ENCODE data around the gene ALDH1L1. TPM values are rescaled to one million over a fixed set of nuclear protein-coding genes. Genes with fewer than 3 reads are reported as not detected.

ALDH1L1 gene
- total RNA-seq, 1 experiment from 2014 or later: 0.36 TPM

- intact Hi-C loops (cut with micrococcal nuclease; ENCODE audit: unreplicated experiment): no loop called here
- H3K27ac ChIP-seq (ENCODE audit: low read length): no peak overlapping the region
- H3K27me3 ChIP-seq (ENCODE audit: control insufficient read depth, insufficient read depth, low read length): no peaks in the 10 kb centered on the region
- H3K9me3 ChIP-seq (ENCODE audit: control insufficient read depth, insufficient read depth, low read depth, low read length): no peaks in the 10 kb centered on the region
- POLR2A ChIA-PET: no interaction called here
- H3K36me3 ChIP-seq (ENCODE audit: control insufficient read depth, insufficient read depth, low read length): no peaks in the 10 kb centered on the region
- BruUV-seq (replicated peaks): no TSS peak
- in situ Hi-C loops (cut with HindIII; ENCODE audit: low pct_unique_long_range_greater_than_20kb, low sequenced_read_pairs): no loop called here
- H3K4me3 ChIP-seq (ENCODE audit: low read depth in 2 of 2, low read length in 2 of 2): no peak overlapping the region
- no peak for ATAC-seq
- no peak for DNase-seq (ENCODE audit: low read depth, low spot score)
- H3K4me1 ChIP-seq (ENCODE audit: control insufficient read depth, insufficient read depth, low read length): no peaks in the 10 kb centered on the region
- no peak for TF ChIP-seq SIN3A (IDR thresholded peaks at IDR 0.05; ENCODE audit: borderline replicate concordance, insufficient read depth, low read depth, low read length)
- TF ChIP-seq POLR2AphosphoS5 (IDR thresholded peaks at IDR 0.05; ENCODE audit: low read depth, low read length): no peak
- TF ChIP-seq TCF7L2 (IDR thresholded peaks at IDR 0.05; ENCODE audit: low read depth, low read length): no peak
- TF ChIP-seq, protein P1, sequence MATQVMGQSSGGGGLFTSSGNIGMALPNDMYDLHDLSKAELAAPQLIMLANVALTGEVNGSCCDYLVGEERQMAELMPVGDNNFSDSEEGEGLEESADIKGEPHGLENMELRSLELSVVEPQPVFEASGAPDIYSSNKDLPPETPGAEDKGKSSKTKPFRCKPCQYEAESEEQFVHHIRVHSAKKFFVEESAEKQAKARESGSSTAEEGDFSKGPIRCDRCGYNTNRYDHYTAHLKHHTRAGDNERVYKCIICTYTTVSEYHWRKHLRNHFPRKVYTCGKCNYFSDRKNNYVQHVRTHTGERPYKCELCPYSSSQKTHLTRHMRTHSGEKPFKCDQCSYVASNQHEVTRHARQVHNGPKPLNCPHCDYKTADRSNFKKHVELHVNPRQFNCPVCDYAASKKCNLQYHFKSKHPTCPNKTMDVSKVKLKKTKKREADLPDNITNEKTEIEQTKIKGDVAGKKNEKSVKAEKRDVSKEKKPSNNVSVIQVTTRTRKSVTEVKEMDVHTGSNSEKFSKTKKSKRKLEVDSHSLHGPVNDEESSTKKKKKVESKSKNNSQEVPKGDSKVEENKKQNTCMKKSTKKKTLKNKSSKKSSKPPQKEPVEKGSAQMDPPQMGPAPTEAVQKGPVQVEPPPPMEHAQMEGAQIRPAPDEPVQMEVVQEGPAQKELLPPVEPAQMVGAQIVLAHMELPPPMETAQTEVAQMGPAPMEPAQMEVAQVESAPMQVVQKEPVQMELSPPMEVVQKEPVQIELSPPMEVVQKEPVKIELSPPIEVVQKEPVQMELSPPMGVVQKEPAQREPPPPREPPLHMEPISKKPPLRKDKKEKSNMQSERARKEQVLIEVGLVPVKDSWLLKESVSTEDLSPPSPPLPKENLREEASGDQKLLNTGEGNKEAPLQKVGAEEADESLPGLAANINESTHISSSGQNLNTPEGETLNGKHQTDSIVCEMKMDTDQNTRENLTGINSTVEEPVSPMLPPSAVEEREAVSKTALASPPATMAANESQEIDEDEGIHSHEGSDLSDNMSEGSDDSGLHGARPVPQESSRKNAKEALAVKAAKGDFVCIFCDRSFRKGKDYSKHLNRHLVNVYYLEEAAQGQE (IDR thresholded peaks at IDR 0.05; ENCODE audit: insufficient read depth in 1 of 2, low read depth in 2 of 2, low read length in 1 of 2): no peak
- TF ChIP-seq, protein P2, sequence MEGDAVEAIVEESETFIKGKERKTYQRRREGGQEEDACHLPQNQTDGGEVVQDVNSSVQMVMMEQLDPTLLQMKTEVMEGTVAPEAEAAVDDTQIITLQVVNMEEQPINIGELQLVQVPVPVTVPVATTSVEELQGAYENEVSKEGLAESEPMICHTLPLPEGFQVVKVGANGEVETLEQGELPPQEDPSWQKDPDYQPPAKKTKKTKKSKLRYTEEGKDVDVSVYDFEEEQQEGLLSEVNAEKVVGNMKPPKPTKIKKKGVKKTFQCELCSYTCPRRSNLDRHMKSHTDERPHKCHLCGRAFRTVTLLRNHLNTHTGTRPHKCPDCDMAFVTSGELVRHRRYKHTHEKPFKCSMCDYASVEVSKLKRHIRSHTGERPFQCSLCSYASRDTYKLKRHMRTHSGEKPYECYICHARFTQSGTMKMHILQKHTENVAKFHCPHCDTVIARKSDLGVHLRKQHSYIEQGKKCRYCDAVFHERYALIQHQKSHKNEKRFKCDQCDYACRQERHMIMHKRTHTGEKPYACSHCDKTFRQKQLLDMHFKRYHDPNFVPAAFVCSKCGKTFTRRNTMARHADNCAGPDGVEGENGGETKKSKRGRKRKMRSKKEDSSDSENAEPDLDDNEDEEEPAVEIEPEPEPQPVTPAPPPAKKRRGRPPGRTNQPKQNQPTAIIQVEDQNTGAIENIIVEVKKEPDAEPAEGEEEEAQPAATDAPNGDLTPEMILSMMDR (IDR thresholded peaks at IDR 0.05): no peak
- CTCF ChIA-PET: no interaction called here
Measured at GRCh38 chr3:126152458-126152857, 27.9 kb downstream of the ALDH1L1 start.

- H3K9me3 ChIP-seq (ENCODE audit: control insufficient read depth, insufficient read depth, low read depth, low read length): no peaks in the 10 kb centered on the region
- ATAC-seq: no peak
- in situ Hi-C loops (cut with HindIII; ENCODE audit: low pct_unique_long_range_greater_than_20kb, low sequenced_read_pairs): no loop called here
- intact Hi-C loops (cut with micrococcal nuclease; ENCODE audit: unreplicated experiment): no loop called here
- H3K4me3 ChIP-seq (ENCODE audit: low read depth in 2 of 2, low read length in 2 of 2): no peak overlapping the region
- TF ChIP-seq SIN3A (IDR thresholded peaks at IDR 0.05; ENCODE audit: borderline replicate concordance, insufficient read depth, low read depth, low read length) (no peak), TCF7L2 (IDR thresholded peaks at IDR 0.05; ENCODE audit: low read depth, low read length) (no peak)
- TF ChIP-seq, protein P1 (IDR thresholded peaks at IDR 0.05; ENCODE audit: insufficient read depth in 1 of 2, low read depth in 2 of 2, low read length in 1 of 2): no peak
- TF ChIP-seq, protein P2 (IDR thresholded peaks at IDR 0.05): no peak
- ChIA-PET POLR2A (no interaction called here), CTCF (no interaction called here)
- H3K4me1 ChIP-seq (ENCODE audit: control insufficient read depth, insufficient read depth, low read length): no peaks in the 10 kb centered on the region
- no TSS peak for BruUV-seq (replicated peaks)
- no peak for DNase-seq (ENCODE audit: low read depth, low spot score)
- H3K36me3 ChIP-seq (ENCODE audit: control insufficient read depth, insufficient read depth, low read length): no peaks in the 10 kb centered on the region
- no peaks in the 10 kb centered on the region for H3K27me3 ChIP-seq (ENCODE audit: control insufficient read depth, insufficient read depth, low read length)
- no peak overlapping the region for H3K27ac ChIP-seq (ENCODE audit: low read length)
Measured at GRCh38 chr3:126151562-126152302, 28.7 kb downstream of the ALDH1L1 start.
